ENCODE measurements around the gene SSTR1. TPM values are rescaled to one million over a fixed set of nuclear protein-coding genes. Genes with fewer than 3 reads are reported as not detected.

SSTR1 gene
- total RNA-seq, 1 experiment from 2014 or later, result not detected

DNA sequence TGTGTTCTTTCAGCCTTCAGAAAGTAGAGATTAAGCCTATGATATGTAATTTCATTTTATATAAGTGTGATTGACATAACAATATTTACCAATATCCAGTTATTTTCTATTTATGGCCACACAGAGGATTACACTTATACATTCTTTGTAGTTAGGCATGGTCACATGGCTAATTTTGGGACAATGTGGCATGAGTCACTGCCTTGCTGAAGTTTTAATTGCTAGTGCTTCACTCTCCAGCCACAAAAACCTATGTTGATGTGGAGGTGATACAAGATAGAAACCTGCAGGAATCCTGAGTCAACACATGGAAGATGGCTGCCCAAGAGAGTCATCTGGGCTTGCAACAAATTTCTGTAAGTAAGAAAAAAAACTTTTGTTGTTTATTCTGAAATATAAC lies 31.2 kb downstream of the SSTR1 start (continued):
- TF ChIP-seq, protein P1, sequence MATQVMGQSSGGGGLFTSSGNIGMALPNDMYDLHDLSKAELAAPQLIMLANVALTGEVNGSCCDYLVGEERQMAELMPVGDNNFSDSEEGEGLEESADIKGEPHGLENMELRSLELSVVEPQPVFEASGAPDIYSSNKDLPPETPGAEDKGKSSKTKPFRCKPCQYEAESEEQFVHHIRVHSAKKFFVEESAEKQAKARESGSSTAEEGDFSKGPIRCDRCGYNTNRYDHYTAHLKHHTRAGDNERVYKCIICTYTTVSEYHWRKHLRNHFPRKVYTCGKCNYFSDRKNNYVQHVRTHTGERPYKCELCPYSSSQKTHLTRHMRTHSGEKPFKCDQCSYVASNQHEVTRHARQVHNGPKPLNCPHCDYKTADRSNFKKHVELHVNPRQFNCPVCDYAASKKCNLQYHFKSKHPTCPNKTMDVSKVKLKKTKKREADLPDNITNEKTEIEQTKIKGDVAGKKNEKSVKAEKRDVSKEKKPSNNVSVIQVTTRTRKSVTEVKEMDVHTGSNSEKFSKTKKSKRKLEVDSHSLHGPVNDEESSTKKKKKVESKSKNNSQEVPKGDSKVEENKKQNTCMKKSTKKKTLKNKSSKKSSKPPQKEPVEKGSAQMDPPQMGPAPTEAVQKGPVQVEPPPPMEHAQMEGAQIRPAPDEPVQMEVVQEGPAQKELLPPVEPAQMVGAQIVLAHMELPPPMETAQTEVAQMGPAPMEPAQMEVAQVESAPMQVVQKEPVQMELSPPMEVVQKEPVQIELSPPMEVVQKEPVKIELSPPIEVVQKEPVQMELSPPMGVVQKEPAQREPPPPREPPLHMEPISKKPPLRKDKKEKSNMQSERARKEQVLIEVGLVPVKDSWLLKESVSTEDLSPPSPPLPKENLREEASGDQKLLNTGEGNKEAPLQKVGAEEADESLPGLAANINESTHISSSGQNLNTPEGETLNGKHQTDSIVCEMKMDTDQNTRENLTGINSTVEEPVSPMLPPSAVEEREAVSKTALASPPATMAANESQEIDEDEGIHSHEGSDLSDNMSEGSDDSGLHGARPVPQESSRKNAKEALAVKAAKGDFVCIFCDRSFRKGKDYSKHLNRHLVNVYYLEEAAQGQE (IDR thresholded peaks at IDR 0.05; ENCODE audit: low read depth), result no peak
- TF ChIP-seq RAD21 (IDR thresholded peaks at IDR 0.05; ENCODE audit: low read depth) (no peak), EGR1 (IDR thresholded peaks at IDR 0.05; ENCODE audit: low read depth) (no peak), TCF7L2 (IDR thresholded peaks at IDR 0.05; ENCODE audit: borderline replicate concordance, extremely low read depth, insufficient read depth, insufficient read length) (no peak), SIN3A (IDR thresholded peaks at IDR 0.05; ENCODE audit: low read depth) (no peak)

DNA sequence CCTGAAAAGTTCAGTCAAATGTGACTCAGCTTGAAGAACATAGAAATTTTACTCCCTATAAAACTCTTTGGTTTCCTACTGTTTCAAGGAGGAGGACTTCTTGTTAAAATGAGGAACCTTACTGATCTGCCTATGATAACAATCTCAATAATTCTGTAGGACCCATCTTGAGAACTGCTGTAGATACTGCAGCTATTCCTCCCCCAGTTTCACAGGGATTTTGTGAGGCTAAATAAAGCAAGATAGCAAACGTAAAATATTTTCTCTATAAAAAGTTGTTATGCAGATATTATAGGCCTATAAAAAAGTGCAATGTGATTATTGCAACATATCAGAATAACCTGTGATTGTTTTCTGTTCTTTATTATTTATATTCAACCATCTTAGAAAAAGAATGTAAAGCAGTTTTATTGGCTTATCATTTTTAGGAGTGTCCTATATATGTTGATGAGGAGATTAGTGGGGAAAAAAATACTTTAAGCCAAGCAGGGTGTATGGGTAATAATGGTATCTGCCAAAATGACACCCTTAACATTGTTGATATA lies 36.1 kb downstream of the SSTR1 start:
- BruUV-seq (replicated peaks), result no TSS peak
- ATAC-seq (no peak), DNase-seq (ENCODE audit: low read depth, low spot score) (no peak)
- Histone ChIP-seq H3K4me2 (ENCODE audit: low read length) (no peak overlapping the region), H3K27ac (ENCODE audit: low read depth, low read length) (no peak overlapping the region), H3K4me3 (replicated peaks in 1 of 2; ENCODE audit: low read depth in 1 of 2, low read length in 2 of 2) (no peak overlapping the region), H3K4me1 (ENCODE audit: control insufficient read depth in 1 of 2, insufficient read depth in 2 of 2, low read length in 2 of 2) (no peaks in the 10 kb centered on the region), H4K20me1 (ENCODE audit: insufficient read depth) (no peaks in the 10 kb centered on the region; the same call in 1 of the 2 replicates), H2AFZ (ENCODE audit: low read depth, low read length, poor library complexity, severe bottlenecking) (no peak overlapping the region), H3K27me3 (ENCODE audit: insufficient read depth, low read length) (no peaks in the 10 kb centered on the region), H3K36me3 (ENCODE audit: control insufficient read depth in 1 of 2, insufficient read depth in 2 of 2, low read length in 2 of 2) (no peaks in the 10 kb centered on the region), H3K9me3 (ENCODE audit: control insufficient read depth in 1 of 2, insufficient read depth in 1 of 2, low read depth in 1 of 2, low read length in 2 of 2) (no peaks in the 10 kb centered on the region; a peak in 1 of 4 replicates), H3K79me2 (ENCODE audit: insufficient read depth, low read length) (no peaks in the 10 kb centered on the region), H3K9me2 (ENCODE audit: insufficient read depth) (no peaks in the 10 kb centered on the region), H3K9ac (ENCODE audit: low read length) (no peak overlapping the region)
- POLR2A ChIA-PET, result no interaction called here
- intact Hi-C loops (cut with micrococcal nuclease), result loop anchor here (10.0 kb wide), 1 partner anchor 621 kb away; no protein-coding TSS in a partner anchor
- RAD21 ChIA-PET (ENCODE audit: low non-redundant PET in 1 of 2, low total read pairs in 2 of 2, uncharacterized antibody in 2 of 2, unreplicated experiment in 2 of 2), result no interaction called here
- CTCF ChIA-PET, result no interaction called here
- no peak for TF ChIP-seq SP1 (IDR thresholded peaks at IDR 0.05; ENCODE audit: low read depth)
- TF ChIP-seq POLR2AphosphoS5 (IDR thresholded peaks at IDR 0.05; ENCODE audit: low read depth, low read length), result no peak
- TF ChIP-seq, protein P2, sequence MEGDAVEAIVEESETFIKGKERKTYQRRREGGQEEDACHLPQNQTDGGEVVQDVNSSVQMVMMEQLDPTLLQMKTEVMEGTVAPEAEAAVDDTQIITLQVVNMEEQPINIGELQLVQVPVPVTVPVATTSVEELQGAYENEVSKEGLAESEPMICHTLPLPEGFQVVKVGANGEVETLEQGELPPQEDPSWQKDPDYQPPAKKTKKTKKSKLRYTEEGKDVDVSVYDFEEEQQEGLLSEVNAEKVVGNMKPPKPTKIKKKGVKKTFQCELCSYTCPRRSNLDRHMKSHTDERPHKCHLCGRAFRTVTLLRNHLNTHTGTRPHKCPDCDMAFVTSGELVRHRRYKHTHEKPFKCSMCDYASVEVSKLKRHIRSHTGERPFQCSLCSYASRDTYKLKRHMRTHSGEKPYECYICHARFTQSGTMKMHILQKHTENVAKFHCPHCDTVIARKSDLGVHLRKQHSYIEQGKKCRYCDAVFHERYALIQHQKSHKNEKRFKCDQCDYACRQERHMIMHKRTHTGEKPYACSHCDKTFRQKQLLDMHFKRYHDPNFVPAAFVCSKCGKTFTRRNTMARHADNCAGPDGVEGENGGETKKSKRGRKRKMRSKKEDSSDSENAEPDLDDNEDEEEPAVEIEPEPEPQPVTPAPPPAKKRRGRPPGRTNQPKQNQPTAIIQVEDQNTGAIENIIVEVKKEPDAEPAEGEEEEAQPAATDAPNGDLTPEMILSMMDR (IDR thresholded peaks at IDR 0.05 in 2 of 3, conservative IDR thresholded peaks at IDR 0.05 in 1 of 3; ENCODE audit: borderline replicate concordance in 1 of 3, insufficient read depth in 1 of 3, low read depth in 2 of 3, low read length in 2 of 3), result no peak
- no peak for TF ChIP-seq TCF7L2 (IDR thresholded peaks at IDR 0.05; ENCODE audit: borderline replicate concordance, extremely low read depth, insufficient read depth, insufficient read length)
- TF ChIP-seq JUND (IDR thresholded peaks at IDR 0.05), result no peak
- no peak for TF ChIP-seq RAD21 (IDR thresholded peaks at IDR 0.05; ENCODE audit: low read depth)
- no peak for TF ChIP-seq SIN3A (IDR thresholded peaks at IDR 0.05; ENCODE audit: low read depth)

Data from HCT116 (cell line).